Measurements from ENCODE around the gene SPAG16. TPM values are rescaled to one million over a fixed set of nuclear protein-coding genes. Genes with fewer than 3 reads are reported as not detected.

The SPAG16 gene
- total and polyA plus RNA-seq, 12 donors = 8.4 to 28.3 (median 19.1) TPM

DNA sequence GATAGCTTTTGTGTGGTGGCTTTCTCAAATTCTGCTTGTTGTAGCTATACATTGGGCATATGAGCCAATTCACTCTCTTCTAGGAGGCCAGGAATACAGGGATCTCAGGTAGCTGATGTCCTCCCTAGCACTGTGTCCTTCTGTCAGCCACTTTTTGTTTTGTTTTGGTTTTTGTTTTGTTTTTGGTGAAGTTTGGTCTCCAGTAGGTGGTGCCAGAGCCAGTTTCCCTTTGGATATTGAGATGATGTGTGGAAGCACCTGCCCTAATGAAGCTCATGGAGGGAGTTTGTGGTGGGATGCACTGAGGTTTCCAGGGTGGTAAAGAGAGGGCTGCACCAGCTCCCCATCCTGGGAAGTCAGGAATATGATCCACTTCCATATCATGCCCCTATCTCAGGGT, 1026.1 kb downstream of the SPAG16 start:
- TF ChIP-seq, protein P1, sequence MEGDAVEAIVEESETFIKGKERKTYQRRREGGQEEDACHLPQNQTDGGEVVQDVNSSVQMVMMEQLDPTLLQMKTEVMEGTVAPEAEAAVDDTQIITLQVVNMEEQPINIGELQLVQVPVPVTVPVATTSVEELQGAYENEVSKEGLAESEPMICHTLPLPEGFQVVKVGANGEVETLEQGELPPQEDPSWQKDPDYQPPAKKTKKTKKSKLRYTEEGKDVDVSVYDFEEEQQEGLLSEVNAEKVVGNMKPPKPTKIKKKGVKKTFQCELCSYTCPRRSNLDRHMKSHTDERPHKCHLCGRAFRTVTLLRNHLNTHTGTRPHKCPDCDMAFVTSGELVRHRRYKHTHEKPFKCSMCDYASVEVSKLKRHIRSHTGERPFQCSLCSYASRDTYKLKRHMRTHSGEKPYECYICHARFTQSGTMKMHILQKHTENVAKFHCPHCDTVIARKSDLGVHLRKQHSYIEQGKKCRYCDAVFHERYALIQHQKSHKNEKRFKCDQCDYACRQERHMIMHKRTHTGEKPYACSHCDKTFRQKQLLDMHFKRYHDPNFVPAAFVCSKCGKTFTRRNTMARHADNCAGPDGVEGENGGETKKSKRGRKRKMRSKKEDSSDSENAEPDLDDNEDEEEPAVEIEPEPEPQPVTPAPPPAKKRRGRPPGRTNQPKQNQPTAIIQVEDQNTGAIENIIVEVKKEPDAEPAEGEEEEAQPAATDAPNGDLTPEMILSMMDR (IDR thresholded peaks at IDR 0.05) = peak in 2 of 9 donors; percentile 17 to 21
- no peak overlapping the region for H3K4me3 ChIP-seq
- H3K4me1 ChIP-seq = no peaks in the 10 kb centered on the region
- peaks cover 0 to 24% (median 0%) of the 10 kb centered on the region in 11 donors for H3K9me3 ChIP-seq
- ATAC-seq (no peak), DNase-seq (no peak)
- no peaks in the 10 kb centered on the region for H3K36me3 ChIP-seq
- no peak overlapping the region for H3K27ac ChIP-seq
- no peaks in the 10 kb centered on the region for H3K27me3 ChIP-seq
- intact Hi-C loops (cut with DNase I) = no loop called here

DNA sequence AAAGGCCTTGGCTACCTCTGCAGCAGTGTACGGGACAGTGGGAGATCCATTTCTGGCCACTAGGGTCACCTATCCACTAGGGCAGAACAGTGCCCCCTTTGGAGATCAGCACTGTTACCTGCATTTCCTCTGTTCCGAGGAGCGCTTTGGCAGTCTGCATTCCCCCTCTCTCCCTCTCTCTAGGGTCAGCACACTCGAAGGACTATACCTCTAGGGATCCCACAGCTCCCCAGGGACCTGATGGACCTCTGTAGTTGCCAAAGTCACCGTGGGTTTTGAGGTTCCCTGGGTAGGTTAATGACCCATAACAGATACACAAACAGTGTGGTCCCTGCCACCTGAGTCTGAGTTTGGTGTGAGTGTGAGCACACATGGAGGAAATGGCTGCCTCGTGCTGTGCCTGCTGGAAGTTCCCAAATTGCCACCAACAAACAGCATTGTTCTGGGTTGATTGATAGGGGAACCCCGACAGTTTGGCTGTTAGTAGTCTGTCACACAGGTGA, 1026.8 kb downstream of the SPAG16 start:
- no peaks in the 10 kb centered on the region for H3K4me1 ChIP-seq
- H3K4me3 ChIP-seq = no peak overlapping the region
- ATAC-seq (no peak), DNase-seq (no peak)
- H3K36me3 ChIP-seq = no peaks in the 10 kb centered on the region
- intact Hi-C loops (cut with DNase I) = no loop called here
- no peaks in the 10 kb centered on the region for H3K27me3 ChIP-seq
- 75 to 82% methylated on average over 7 of the region's 7 CpGs for WGBS, 2 donors
- H3K9me3 ChIP-seq = peaks cover 0 to 16% (median 0%) of the 10 kb centered on the region in 11 donors
- no peak overlapping the region for H3K27ac ChIP-seq
- TF ChIP-seq, protein P1 (IDR thresholded peaks at IDR 0.05) = no peak

DNA sequence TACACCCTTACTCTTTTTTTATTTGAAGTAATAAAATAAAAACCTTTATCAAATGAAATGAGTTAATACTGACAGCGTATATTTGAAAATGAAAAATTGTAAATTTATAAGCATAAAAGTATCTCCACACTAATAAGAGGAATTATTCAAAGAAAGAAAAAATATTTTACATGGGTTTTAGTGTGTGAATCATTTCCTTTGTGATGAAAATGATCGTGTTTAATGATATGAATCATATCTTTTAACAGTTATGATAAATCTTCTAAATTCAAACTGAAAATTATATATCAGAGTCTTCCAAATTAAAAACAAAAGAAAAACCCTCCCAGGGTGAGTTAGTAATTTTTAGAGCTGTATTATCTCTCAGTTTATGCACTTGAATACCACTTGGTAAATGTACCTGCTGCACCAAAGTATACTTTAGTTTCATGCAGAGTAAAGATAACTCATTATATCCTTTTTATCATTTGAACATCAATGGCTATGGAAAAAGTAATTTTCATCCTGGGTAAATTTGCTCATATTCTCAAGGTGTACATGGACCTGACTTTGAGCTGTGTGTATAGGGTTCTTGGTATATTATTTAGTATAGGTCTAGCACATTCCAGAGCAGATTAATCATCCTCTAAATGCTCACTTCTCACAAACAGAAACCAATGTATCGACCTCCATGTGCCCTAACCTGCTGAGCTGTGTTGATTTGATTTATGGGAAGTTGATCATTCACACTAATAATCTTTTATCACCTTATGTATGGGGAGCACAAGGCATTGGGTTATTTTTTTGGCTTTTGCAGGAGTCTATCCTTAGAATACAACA, 1027.9 kb downstream of the SPAG16 start:
- 61 to 70% methylated on average over 3 of the region's 3 CpGs for WGBS, 2 donors
- intact Hi-C loops (cut with DNase I) = no loop called here
- DNase-seq (no peak), ATAC-seq (no peak)
- no peaks in the 10 kb centered on the region for H3K36me3 ChIP-seq
- peaks cover 0 to 13% (median 0%) of the 10 kb centered on the region in 11 donors for H3K9me3 ChIP-seq
- no peak overlapping the region for H3K27ac ChIP-seq
- no peaks in the 10 kb centered on the region for H3K27me3 ChIP-seq
- TF ChIP-seq, protein P1 (IDR thresholded peaks at IDR 0.05) = no peak
- no peak overlapping the region for H3K4me3 ChIP-seq
- no peaks in the 10 kb centered on the region for H3K4me1 ChIP-seq

- TF ChIP-seq, protein P1 (IDR thresholded peaks at IDR 0.05) = no peak
Observed at GRCh38 chr2:214315324-214315723, 1031.1 kb downstream of the SPAG16 start.

More at GRCh38 chr2:214315324-214315723, 1031.1 kb downstream of the SPAG16 start:
- H3K27me3 ChIP-seq = no peaks in the 10 kb centered on the region
- WGBS, 2 donors = 87 to 90% methylated on average over 3 of the region's 3 CpGs
- ATAC-seq (no peak), DNase-seq (no peak)
- H3K27ac ChIP-seq = no peak overlapping the region
- H3K9me3 ChIP-seq = no peaks in the 10 kb centered on the region
- H3K36me3 ChIP-seq = no peaks in the 10 kb centered on the region
- intact Hi-C loops (cut with DNase I) = no loop called here
- no peaks in the 10 kb centered on the region for H3K4me1 ChIP-seq
- H3K4me3 ChIP-seq = no peak overlapping the region

Measured in heart right ventricle (tissue), 16 donors.